ENCODE results near the gene CDH2.

CDH2 gene

GRCh38 chr18:28080876-28081300 lies 96.0 kb downstream of the CDH2 start:
- DNase-seq: no peak

GRCh38 chr18:28079883-28080282 lies 97.0 kb downstream of the CDH2 start:
- no peak for DNase-seq

GRCh38 chr18:28078849-28079248 lies 98.1 kb downstream of the CDH2 start:
- no peak for DNase-seq

- DNase-seq: no peak
These were observed 98.6 kb downstream of the CDH2 start for GRCh38 chr18:28078298-28078697.

- no peak for DNase-seq
These were observed 101.4 kb downstream of the CDH2 start for GRCh38 chr18:28075501-28075900.

GRCh38 chr18:28074076-28074475 lies 102.9 kb downstream of the CDH2 start:
- no peak for DNase-seq

- DNase-seq: no peak
These were observed 103.3 kb downstream of the CDH2 start for GRCh38 chr18:28073658-28074057.

- DNase-seq: no peak
These were observed 105.7 kb downstream of the CDH2 start for GRCh38 chr18:28071199-28071598.

GRCh38 chr18:28068207-28068606 lies 108.7 kb downstream of the CDH2 start:
- no peak for DNase-seq

GRCh38 chr18:28067346-28067745 lies 109.6 kb downstream of the CDH2 start:
- DNase-seq: no peak

GRCh38 chr18:28065793-28066186 lies 111.1 kb downstream of the CDH2 start:
- DNase-seq: no peak

GRCh38 chr18:28065031-28065792 lies 111.7 kb downstream of the CDH2 start:
- no peak for DNase-seq

- no peak for DNase-seq
These were observed 113.0 kb downstream of the CDH2 start for GRCh38 chr18:28063926-28064325.

GRCh38 chr18:28063271-28063761 lies 113.6 kb downstream of the CDH2 start:
- no peak for DNase-seq

- DNase-seq: no peak
These were observed 114.5 kb downstream of the CDH2 start for GRCh38 chr18:28062443-28062842.

GRCh38 chr18:28059861-28060260 lies 117.1 kb downstream of the CDH2 start:
- no peak for DNase-seq

GRCh38 chr18:28050545-28050944 lies 126.4 kb downstream of the CDH2 start:
- DNase-seq: no peak

GRCh38 chr18:28048612-28049011 lies 128.3 kb downstream of the CDH2 start:
- DNase-seq: no peak

GRCh38 chr18:28045880-28046279 lies 131.1 kb downstream of the CDH2 start:
- no peak for DNase-seq

- no peak for DNase-seq
These were observed 131.6 kb downstream of the CDH2 start for GRCh38 chr18:28045176-28045810.

- DNase-seq: no peak
These were observed 132.9 kb downstream of the CDH2 start for GRCh38 chr18:28044036-28044435.

GRCh38 chr18:28043631-28044030 lies 133.3 kb downstream of the CDH2 start:
- DNase-seq: no peak

- DNase-seq: no peak
These were observed 135.6 kb downstream of the CDH2 start for GRCh38 chr18:28041366-28041765.

- no peak for DNase-seq
These were observed 136.2 kb downstream of the CDH2 start for GRCh38 chr18:28040716-28041115.

GRCh38 chr18:28040211-28040610 lies 136.7 kb downstream of the CDH2 start:
- no peak for DNase-seq
